ENCODE measurements around the gene THOC3.
"Not testable (repeated sequence)": the region's sequence is repeated elsewhere in the genome, so short reads cannot be mapped to it uniquely, and the experiment has no call there.

The THOC3 gene

DNA sequence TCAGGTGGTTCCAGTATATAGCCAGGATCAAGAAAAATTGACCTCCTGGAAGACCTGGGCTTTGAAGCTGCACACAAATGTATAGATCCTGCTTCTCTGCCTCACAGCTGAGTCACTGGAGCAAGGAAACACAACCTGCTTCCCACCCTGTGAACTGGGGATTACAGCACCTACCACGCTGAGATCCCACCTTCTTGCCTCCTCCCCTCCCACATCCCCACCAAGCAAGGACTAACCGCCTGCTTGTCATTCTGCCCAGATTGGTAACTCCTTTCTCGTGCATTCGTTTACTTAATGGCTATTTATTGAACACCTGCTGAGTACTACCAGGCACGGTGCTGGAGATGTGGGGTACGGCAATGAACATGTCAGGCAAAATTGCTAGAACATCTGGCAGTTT is 14.0 kb downstream of the THOC3 start:
- H3K36me3 ChIP-seq (ENCODE audit: control insufficient read depth in 1 of 2, insufficient read depth in 2 of 2, low read depth in 1 of 2, low read length in 2 of 2); H2AFZ ChIP-seq (ENCODE audit: low read depth, low read length); H3K9me3 ChIP-seq (ENCODE audit: control insufficient read depth, low read length); H3K79me1 ChIP-seq (replicated peaks; ENCODE audit: low read length, poor library complexity, severe bottlenecking); H3K18ac ChIP-seq (ENCODE audit: low read depth in 1 of 2, low read length in 2 of 2); H4K8ac ChIP-seq (ENCODE audit: low read length); H3K4me2 ChIP-seq (ENCODE audit: low read length, poor library complexity, severe bottlenecking); H3K27me3 ChIP-seq (ENCODE audit: control insufficient read depth in 1 of 2, insufficient read depth in 1 of 2, low read length in 2 of 2); H2BK120ac ChIP-seq (ENCODE audit: low read depth, low read length); H3K14ac ChIP-seq (ENCODE audit: low read length in 2 of 2); H2BK5ac ChIP-seq (ENCODE audit: low read depth, low read length, poor library complexity, severe bottlenecking); H3K9ac ChIP-seq (ENCODE audit: low read length); H4K91ac ChIP-seq (ENCODE audit: low read length); DNase-seq; H3K4me1 ChIP-seq (ENCODE audit: control insufficient read depth, insufficient read depth, low read depth, low read length); H3K23ac ChIP-seq (ENCODE audit: low read length in 2 of 2); H2BK12ac ChIP-seq (ENCODE audit: low read length in 2 of 2); H3K4ac ChIP-seq (ENCODE audit: low read depth in 1 of 2, low read length in 2 of 2); H2BK15ac ChIP-seq (ENCODE audit: low read depth, poor library complexity, severe bottlenecking); H2AK5ac ChIP-seq (ENCODE audit: low read length, severe bottlenecking); H3K4me3 ChIP-seq (ENCODE audit: insufficient read depth in 1 of 2, low read depth in 1 of 2, low read length in 2 of 2); H3K27ac ChIP-seq (ENCODE audit: low read length, poor library complexity, severe bottlenecking): not testable (repeated sequence)
- 92% methylated on average over 2 of the region's 6 CpGs for WGBS

DNA sequence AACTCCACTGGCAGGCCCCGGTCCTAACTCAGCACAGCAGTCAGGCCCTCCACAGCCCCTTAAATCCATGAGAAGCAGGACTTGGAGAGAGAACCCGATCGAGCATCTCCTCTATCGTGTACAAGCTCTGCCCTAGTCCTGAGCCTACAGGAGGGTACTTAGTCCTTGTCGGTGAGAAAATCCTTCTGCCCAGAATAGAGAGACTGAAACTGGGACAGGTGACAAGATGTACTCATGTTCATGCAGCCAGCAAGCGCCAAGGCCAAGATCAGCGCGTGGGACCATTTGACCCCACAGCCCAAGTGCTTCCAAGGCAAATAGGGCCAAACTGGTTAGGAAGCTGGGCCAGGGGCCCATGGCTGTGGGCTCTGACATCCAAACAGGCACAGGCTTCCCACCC is 15.3 kb downstream of the THOC3 start:
- not testable (repeated sequence) for H3K4me2 ChIP-seq (ENCODE audit: low read length, poor library complexity, severe bottlenecking)

DNA sequence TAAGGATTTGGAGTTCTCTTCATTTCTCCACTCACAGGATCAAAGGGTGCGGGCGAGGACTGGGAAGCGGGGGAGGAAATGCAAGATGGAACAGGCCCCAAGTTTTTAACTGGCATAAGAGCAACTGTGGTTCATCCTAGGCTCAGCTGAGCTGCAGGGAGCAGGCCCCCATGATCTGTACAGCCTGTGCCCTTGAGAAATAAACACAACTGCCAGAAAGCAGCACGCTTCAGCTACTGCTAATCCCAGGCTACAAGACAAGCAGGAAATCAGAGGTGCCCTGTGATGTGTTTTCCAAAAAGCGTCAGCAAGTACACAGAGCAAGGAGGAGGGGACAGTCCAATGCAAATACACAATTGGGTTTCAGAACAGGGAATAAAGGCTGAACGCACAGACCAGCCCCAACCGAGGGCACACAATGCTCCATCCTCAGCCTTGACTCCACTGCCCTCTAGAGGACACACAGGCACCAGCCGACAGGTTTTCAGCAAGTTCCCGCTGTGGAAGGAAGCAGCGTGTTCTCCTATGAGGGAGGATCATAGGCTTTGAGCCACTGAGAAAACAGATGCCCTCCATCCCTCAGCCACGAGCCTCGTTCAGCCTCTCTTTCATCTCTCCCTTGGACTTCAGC is 16.7 kb downstream of the THOC3 start:
- not testable (repeated sequence) for H4K8ac ChIP-seq (ENCODE audit: low read length); H2AFZ ChIP-seq (ENCODE audit: low read depth, low read length); H3K4me2 ChIP-seq (ENCODE audit: low read length, poor library complexity, severe bottlenecking); H3K36me3 ChIP-seq (ENCODE audit: control insufficient read depth in 1 of 2, insufficient read depth in 2 of 2, low read depth in 1 of 2, low read length in 2 of 2); DNase-seq; H3K9ac ChIP-seq (ENCODE audit: low read length); H3K18ac ChIP-seq (ENCODE audit: low read depth in 1 of 2, low read length in 2 of 2); H2BK12ac ChIP-seq (ENCODE audit: low read length in 2 of 2); H2BK120ac ChIP-seq (ENCODE audit: low read depth, low read length); H2BK15ac ChIP-seq (ENCODE audit: low read depth, poor library complexity, severe bottlenecking); H3K4ac ChIP-seq (ENCODE audit: low read depth in 1 of 2, low read length in 2 of 2); H2BK5ac ChIP-seq (ENCODE audit: low read depth, low read length, poor library complexity, severe bottlenecking); H3K23ac ChIP-seq (ENCODE audit: low read length in 2 of 2); H3K27ac ChIP-seq (ENCODE audit: low read length, poor library complexity, severe bottlenecking); H2AK5ac ChIP-seq (ENCODE audit: low read length, severe bottlenecking); H3K79me1 ChIP-seq (replicated peaks; ENCODE audit: low read length, poor library complexity, severe bottlenecking); H3K27me3 ChIP-seq (ENCODE audit: control insufficient read depth in 1 of 2, insufficient read depth in 1 of 2, low read length in 2 of 2); H3K9me3 ChIP-seq (ENCODE audit: control insufficient read depth, low read length); H3K4me1 ChIP-seq (ENCODE audit: control insufficient read depth, insufficient read depth, low read depth, low read length); H3K14ac ChIP-seq (ENCODE audit: low read length in 2 of 2); H3K4me3 ChIP-seq (ENCODE audit: insufficient read depth in 1 of 2, low read depth in 1 of 2, low read length in 2 of 2); H4K91ac ChIP-seq (ENCODE audit: low read length)
- WGBS, result no CpG with 5 or more reads among the region's 12 CpGs

More for the DNA sequence above, 15.3 kb downstream of the THOC3 start:
- not testable (repeated sequence) for H3K9ac ChIP-seq (ENCODE audit: low read length); H2BK12ac ChIP-seq (ENCODE audit: low read length in 2 of 2); H3K27ac ChIP-seq (ENCODE audit: low read length, poor library complexity, severe bottlenecking); H2AK5ac ChIP-seq (ENCODE audit: low read length, severe bottlenecking); H2BK5ac ChIP-seq (ENCODE audit: low read depth, low read length, poor library complexity, severe bottlenecking); H3K4me1 ChIP-seq (ENCODE audit: control insufficient read depth, insufficient read depth, low read depth, low read length); H3K4ac ChIP-seq (ENCODE audit: low read depth in 1 of 2, low read length in 2 of 2); H3K9me3 ChIP-seq (ENCODE audit: control insufficient read depth, low read length); DNase-seq; H3K79me1 ChIP-seq (replicated peaks; ENCODE audit: low read length, poor library complexity, severe bottlenecking); H2BK120ac ChIP-seq (ENCODE audit: low read depth, low read length); H3K23ac ChIP-seq (ENCODE audit: low read length in 2 of 2); H4K91ac ChIP-seq (ENCODE audit: low read length); H3K27me3 ChIP-seq (ENCODE audit: control insufficient read depth in 1 of 2, insufficient read depth in 1 of 2, low read length in 2 of 2); H3K4me3 ChIP-seq (ENCODE audit: insufficient read depth in 1 of 2, low read depth in 1 of 2, low read length in 2 of 2); H3K14ac ChIP-seq (ENCODE audit: low read length in 2 of 2); H3K18ac ChIP-seq (ENCODE audit: low read depth in 1 of 2, low read length in 2 of 2); H2BK15ac ChIP-seq (ENCODE audit: low read depth, poor library complexity, severe bottlenecking); H2AFZ ChIP-seq (ENCODE audit: low read depth, low read length); H3K36me3 ChIP-seq (ENCODE audit: control insufficient read depth in 1 of 2, insufficient read depth in 2 of 2, low read depth in 1 of 2, low read length in 2 of 2); H4K8ac ChIP-seq (ENCODE audit: low read length)
- no CpG with 5 or more reads among the region's 8 CpGs for WGBS

DNA sequence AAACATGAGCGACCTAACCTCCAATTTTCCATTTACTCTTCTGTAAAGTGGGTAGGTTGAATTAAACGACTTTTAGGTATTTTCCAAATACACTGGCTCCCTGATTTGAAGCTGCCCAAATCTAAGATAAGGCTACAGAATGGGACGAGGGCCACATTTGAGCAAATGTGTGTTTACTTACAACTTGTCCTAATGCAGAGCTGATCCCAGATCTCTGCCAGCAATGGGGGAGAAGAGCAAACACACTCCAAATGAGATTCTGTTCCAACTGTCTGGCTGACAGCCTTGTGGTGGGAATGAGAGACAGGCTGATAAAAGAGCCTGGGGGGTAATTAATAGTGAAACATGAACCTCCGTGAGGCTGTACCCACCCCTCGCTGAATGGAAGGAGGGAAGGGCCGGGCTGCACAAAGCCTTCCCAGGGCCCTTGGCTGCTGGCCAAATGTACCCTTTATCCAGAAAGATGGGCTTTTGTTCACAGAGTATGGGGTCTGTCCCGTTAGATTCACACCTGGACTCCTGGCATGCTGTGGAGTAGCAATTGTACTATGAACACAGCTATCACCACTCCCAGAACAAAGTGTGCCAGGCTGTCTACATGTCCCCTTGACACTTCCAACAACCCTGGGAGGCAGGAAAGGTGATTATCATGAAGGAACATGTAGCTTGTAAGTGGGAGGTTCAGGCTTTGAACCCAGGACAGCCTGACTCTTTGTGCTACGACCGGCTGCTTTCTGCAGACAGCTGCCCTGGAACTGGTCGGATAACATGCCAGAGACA is 19.6 kb downstream of the THOC3 start:
- H2AK5ac ChIP-seq (ENCODE audit: low read length, severe bottlenecking); H3K36me3 ChIP-seq (ENCODE audit: control insufficient read depth in 1 of 2, insufficient read depth in 2 of 2, low read depth in 1 of 2, low read length in 2 of 2); DNase-seq; H2BK5ac ChIP-seq (ENCODE audit: low read depth, low read length, poor library complexity, severe bottlenecking); H3K4me1 ChIP-seq (ENCODE audit: control insufficient read depth, insufficient read depth, low read depth, low read length); H2AFZ ChIP-seq (ENCODE audit: low read depth, low read length); H3K27me3 ChIP-seq (ENCODE audit: control insufficient read depth in 1 of 2, insufficient read depth in 1 of 2, low read length in 2 of 2); H2BK120ac ChIP-seq (ENCODE audit: low read depth, low read length); H3K23ac ChIP-seq (ENCODE audit: low read length in 2 of 2); H4K8ac ChIP-seq (ENCODE audit: low read length); H3K14ac ChIP-seq (ENCODE audit: low read length in 2 of 2); H4K91ac ChIP-seq (ENCODE audit: low read length); H3K18ac ChIP-seq (ENCODE audit: low read depth in 1 of 2, low read length in 2 of 2); H3K4me3 ChIP-seq (ENCODE audit: insufficient read depth in 1 of 2, low read depth in 1 of 2, low read length in 2 of 2); H2BK15ac ChIP-seq (ENCODE audit: low read depth, poor library complexity, severe bottlenecking); H3K27ac ChIP-seq (ENCODE audit: low read length, poor library complexity, severe bottlenecking); H3K4ac ChIP-seq (ENCODE audit: low read depth in 1 of 2, low read length in 2 of 2); H3K9ac ChIP-seq (ENCODE audit: low read length); H3K79me1 ChIP-seq (replicated peaks; ENCODE audit: low read length, poor library complexity, severe bottlenecking); H3K9me3 ChIP-seq (ENCODE audit: control insufficient read depth, low read length); H2BK12ac ChIP-seq (ENCODE audit: low read length in 2 of 2); H3K4me2 ChIP-seq (ENCODE audit: low read length, poor library complexity, severe bottlenecking): not testable (repeated sequence)
- no CpG with 5 or more reads among the region's 10 CpGs for WGBS
